Bronchus fibroblast of lung (primary cell): ENCODE measurements around the gene SLC51B. TPM values are rescaled to one million over a fixed set of nuclear protein-coding genes. Genes with fewer than 3 reads are reported as not detected.

Source experiments
- total RNA-seq: library from RNA; depleted of rRNA; stranded (reverse); fragments of >200 nt; gene quantifications from 2 replicates; pipeline ENCODE4 v1.2.3, GENCODE V29; 2015

SLC51B gene
- not detected in 2 replicates for total RNA-seq

DNA sequence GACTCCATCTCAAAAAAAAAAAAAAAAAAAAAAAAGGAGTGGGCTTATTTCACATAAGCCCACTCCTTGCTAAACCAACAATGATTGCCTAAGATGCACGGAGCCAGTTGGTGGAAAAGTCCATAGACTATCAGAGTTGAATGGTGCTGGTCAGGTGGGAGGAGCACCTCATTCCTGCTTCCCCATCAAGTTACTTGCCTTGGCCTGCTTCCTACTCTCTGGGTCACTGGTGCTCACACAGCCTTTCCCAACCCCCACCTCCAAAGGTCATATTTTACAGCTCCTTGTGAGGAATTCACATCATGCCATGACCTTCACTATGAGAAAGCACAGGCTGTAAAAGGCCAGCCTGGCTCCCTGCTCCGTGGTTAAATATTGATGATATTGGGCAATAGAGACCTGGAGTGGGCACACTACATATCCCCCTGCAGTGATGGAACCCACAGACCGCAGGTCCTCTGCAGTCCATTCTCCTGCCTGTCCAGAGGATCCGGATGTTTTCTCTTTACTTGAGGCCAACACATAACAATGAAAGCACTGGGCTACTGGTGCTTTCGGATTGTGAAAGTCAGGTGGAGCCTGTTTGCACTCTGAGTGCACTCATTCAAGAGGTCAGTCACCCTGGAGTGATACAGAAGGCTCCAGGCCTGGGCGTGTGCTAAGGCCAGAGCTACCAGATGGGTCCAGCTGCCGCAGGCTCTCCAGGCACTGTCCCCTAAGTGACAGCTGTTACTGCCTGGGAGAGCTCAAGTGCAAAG lies at the start of gene SLC51B:
Gene SLC51B (plus strand): TSS at position 664 of the 758 bp plus-strand sequence. CDS start 4,618 bp downstream, outside the sequence.

DNA sequence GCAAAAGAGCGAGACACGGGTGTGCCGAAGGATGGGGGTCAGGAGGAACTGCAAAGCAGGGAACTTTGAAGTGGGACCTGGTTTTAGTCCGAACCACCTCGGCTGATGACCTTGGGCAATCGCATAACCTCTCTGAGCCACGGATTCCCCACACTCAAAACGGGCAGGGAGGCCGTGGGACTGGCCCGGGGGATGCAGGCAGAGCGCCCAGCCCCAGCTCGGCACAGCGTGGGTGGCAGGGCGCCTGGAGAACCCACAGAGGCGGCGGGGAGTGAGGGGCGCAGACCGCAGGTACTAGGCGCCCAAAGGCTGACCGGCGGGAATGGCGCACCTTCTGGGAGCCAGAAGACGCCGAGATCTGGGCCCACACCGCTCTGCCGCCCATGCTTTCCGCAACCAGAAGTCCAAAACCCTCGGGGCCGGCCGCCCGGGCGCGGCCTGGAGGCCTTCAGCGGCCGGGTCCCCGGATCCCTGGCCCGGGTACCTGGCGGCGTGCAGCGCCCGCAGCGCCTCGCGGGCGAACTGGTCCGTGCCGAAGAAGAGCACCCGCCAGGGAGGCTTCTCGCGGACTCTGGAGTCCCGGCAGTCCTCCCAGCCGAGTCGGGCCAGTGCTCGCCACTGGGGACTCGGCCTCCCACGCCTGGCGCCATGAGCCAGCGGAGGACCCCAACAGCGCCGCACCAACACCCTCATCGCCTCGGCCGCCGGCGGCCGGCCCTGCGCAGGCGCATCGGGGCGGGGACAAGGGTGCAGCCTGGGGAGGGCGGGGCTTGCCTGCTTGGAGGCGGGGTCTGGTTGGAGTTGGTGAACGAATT lies 16.1 kb upstream of the SLC51B start, which contains the start of gene MTFMT:
Gene MTFMT (minus strand): TSS at position 719 of the 815 bp plus-strand sequence. CDS start 26 bp downstream, at position 693.

DNA sequence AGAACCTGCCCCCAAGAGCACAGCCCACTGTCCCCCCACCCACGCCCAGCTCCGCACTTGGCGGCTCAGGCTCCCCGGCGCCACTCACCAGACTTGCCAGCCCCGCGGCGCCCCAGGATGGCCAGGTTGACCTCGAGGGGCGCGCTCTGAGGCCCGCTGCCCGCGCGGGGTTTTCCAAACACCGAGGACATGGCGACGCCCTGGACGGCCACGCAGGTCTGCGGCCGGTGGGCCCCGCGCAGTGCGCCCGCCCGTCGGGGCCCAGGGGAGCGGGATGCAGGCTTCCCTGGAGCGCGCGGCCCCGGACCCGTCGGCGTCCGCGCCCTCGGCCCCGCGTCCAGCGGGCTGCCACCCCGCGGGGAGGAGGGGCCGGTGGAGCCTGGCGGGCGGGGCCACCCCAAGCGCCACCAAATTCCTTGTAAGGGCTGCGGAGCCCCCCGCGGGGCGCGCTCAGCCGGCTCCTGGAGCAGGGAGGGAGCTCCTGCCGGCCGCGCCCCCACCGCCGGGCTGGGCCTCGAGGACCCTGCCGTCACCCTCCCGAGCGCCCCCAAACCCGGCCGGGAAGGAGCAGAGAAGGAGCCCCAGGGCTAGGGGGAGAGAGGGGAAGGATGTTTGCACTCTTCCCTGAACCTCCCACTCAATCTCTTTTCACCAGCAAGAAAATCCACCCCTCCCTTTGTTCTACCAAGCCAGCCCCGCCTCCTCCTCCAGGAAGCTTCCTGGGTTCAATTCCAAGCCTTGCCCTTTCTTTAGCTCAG lies 22.6 kb downstream of the SLC51B start, which contains the start of gene RASL12:
Gene RASL12 (minus strand): TSS at position 347 of the 758 bp plus-strand sequence. CDS start 156 bp downstream, at position 191.

DNA sequence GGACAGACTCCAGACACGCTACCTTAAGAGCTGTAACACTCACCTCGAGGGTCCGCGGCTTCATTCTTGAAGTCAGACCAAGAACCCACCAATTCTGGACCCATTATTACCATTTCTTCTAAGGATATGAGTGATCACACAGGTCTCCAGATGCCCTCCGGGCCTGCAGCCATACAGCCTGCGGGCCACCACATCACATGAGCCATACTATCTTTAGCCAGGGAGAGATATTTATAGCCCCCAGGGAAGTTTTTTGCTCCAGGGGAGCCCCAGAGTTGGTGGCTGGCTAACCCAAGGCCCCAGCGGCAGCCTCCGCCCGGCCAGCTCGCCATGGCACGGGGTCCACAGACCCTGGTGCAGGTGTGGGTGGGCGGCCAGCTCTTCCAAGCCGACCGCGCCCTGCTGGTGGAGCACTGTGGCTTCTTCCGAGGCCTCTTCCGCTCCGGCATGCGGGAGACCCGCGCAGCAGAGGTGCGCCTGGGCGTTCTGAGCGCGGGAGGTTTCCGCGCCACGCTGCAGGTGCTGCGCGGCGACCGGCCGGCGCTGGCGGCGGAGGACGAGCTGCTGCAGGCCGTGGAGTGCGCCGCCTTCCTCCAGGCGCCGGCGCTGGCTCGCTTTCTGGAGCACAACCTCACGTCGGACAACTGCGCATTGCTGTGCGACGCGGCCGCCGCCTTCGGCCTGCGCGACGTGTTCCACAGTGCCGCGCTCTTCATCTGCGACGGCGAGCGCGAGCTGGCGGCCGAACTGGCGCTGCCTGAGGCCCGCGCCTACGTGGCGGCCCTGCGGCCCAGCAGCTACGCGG lies 31.5 kb downstream of the SLC51B start, which contains the start of gene KBTBD13:
Gene KBTBD13 (plus strand): TSS at position 261 of the 805 bp plus-strand sequence. CDS start 70 bp downstream, at position 331.

Other genes with a start within 250 kb of the SLC51B start
- gene PIF1, start 219.7 kb upstream of the SLC51B start, total RNA-seq = 22.0 and 26.9 TPM in 2 replicates
- 19.7 and 20.5 TPM in 2 replicates for gene PLEKHO2, start 203.5 kb upstream of the SLC51B start, total RNA-seq
- 2.5 and 2.7 TPM in 2 replicates for gene ANKDD1A, start 133.5 kb upstream of the SLC51B start, total RNA-seq
- 63.9 and 65.7 TPM in 2 replicates for gene SPG21, start 55.5 kb upstream of the SLC51B start, total RNA-seq
- gene MTFMT, start 15.7 kb upstream of the SLC51B start, total RNA-seq = 24.7 and 29.9 TPM in 2 replicates
- 8.5 and 10.4 TPM in 2 replicates for gene RASL12, start 22.6 kb downstream of the SLC51B start, total RNA-seq
- not detected in 2 replicates for gene KBTBD13, start 31.4 kb downstream of the SLC51B start, total RNA-seq
- gene UBAP1L, start 69.8 kb downstream of the SLC51B start, total RNA-seq = under 0.01 and 0.30 TPM in 2 replicates
- 11.7 and 13.8 TPM in 2 replicates for gene PDCD7, start 88.4 kb downstream of the SLC51B start, total RNA-seq
- gene CLPX, start 140.0 kb downstream of the SLC51B start, total RNA-seq = 19.3 and 19.5 TPM in 2 replicates
- under 0.01 and 0.17 TPM in 2 replicates for gene CILP, start 166.1 kb downstream of the SLC51B start, total RNA-seq
- gene PARP16, start 241.5 kb downstream of the SLC51B start, total RNA-seq = 5.1 and 7.1 TPM in 2 replicates